Measurements from ENCODE around the gene CCDC34. TPM values are rescaled to one million over a fixed set of nuclear protein-coding genes. Genes with fewer than 3 reads are reported as not detected.

The CCDC34 gene
- total and polyA plus RNA-seq, 12 donors: 1.1 to 10.7 (median 3.3) TPM

GRCh38 chr11:27375370-27375769 lies 12.4 kb upstream of the CCDC34 start:
- H3K27ac ChIP-seq: no peak overlapping the region
- H3K4me1 ChIP-seq: no peaks in the 10 kb centered on the region
- H3K4me3 ChIP-seq: no peak overlapping the region
- no peak for TF ChIP-seq CTCF (IDR thresholded peaks at IDR 0.05)
- WGBS, 2 donors: 98 to 99% methylated on average over 2 of the region's 2 CpGs
- ATAC-seq: no peak
- H3K27me3 ChIP-seq: no peaks in the 10 kb centered on the region
- peaks cover 0 to 91% (median 16%) of the 10 kb centered on the region in 9 donors for H3K36me3 ChIP-seq
- no peaks in the 10 kb centered on the region for H3K9me3 ChIP-seq
- DNase-seq: no peak
- intact Hi-C loops (cut with DNase I): no loop called here

DNA sequence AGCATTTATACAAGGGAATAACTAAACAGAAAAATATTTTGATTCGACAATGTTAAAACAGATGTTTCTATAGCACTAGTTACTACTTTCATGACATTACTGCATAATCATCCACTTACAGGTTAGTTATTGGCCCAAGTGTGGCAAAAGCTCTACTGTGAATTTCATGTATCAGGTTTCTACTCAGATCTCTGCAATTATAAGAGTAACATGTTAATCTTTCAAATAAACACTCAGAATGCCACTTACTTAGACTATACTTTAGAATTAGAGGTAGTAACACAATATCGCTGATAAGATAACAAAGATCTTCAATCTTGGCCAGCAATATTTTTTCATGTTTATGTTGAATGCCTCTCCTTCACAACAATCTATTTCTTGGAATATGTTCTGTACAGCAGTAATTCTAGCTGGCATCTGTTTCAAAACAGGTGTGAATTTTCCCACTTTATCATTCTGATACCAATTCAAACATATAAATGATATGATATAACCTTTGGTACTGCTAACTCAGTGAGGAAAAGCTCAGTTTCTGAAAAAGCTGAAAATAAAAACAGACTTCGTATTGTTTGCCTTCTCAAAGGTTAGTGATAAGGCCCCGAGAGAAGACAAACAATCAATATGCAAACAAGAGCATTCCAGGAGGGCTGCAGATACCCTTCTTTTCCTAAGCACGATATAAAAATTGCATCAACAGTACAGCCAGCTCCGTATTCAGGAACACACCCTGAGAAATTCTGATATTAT lies 11.0 kb upstream of the CCDC34 start:
- intact Hi-C loops (cut with DNase I): no loop called here
- no peaks in the 10 kb centered on the region for H3K4me1 ChIP-seq
- H3K27me3 ChIP-seq: no peaks in the 10 kb centered on the region
- no peaks in the 10 kb centered on the region for H3K9me3 ChIP-seq
- DNase-seq (no peak), ATAC-seq (no peak)
- H3K4me3 ChIP-seq: no peak overlapping the region
- 74 to 83% methylated on average over 6 of the region's 6 CpGs for WGBS, 2 donors
- no peak for TF ChIP-seq CTCF (IDR thresholded peaks at IDR 0.05)
- H3K36me3 ChIP-seq: peaks cover 0 to 85% (median 16%) of the 10 kb centered on the region in 9 donors
- no peak overlapping the region for H3K27ac ChIP-seq

- Histone ChIP-seq H3K4me3 (no peak overlapping the region), H3K9me3 (no peaks in the 10 kb centered on the region), H3K27me3 (no peaks in the 10 kb centered on the region), H3K36me3 (peaks cover 0 to 86% (median 16%) of the 10 kb centered on the region in 9 donors), H3K27ac (no peak overlapping the region), H3K4me1 (no peaks in the 10 kb centered on the region)
- TF ChIP-seq CTCF (IDR thresholded peaks at IDR 0.05): no peak
- ATAC-seq (no peak), DNase-seq (no peak)
- 95 to 96% methylated on average over 3 of the region's 3 CpGs for WGBS, 2 donors
- intact Hi-C loops (cut with DNase I): no loop called here
Observed at GRCh38 chr11:27373392-27373791, 10.4 kb upstream of the CCDC34 start.

GRCh38 chr11:27372164-27372563 lies 9.1 kb upstream of the CCDC34 start:
- H3K4me1 ChIP-seq: no peaks in the 10 kb centered on the region
- no peak for TF ChIP-seq CTCF (IDR thresholded peaks at IDR 0.05)
- peaks cover 0 to 95% (median 16%) of the 10 kb centered on the region in 9 donors for H3K36me3 ChIP-seq
- no peak overlapping the region for H3K4me3 ChIP-seq
- intact Hi-C loops (cut with DNase I): no loop called here
- no peaks in the 10 kb centered on the region for H3K9me3 ChIP-seq
- no peaks in the 10 kb centered on the region for H3K27me3 ChIP-seq
- no peak for DNase-seq
- WGBS, 2 donors: 84 to 87% methylated on average over 2 of the region's 2 CpGs
- no peak for ATAC-seq
- no peak overlapping the region for H3K27ac ChIP-seq

All from heart right ventricle (tissue), 16 donors.